Prostate gland (tissue), 2 donors: Measurements from ENCODE around the gene ACOX3.
"Not testable (repeated sequence)": the region's sequence is repeated elsewhere in the genome, so short reads cannot be mapped to it uniquely, and the experiment has no call there.

Experiments
- POLR2A ChIP-seq: fragments of 450-650 bp; IDR thresholded peaks from one replicate; pipeline ENCODE4 v1.6.1; 2016; ENCODE audit warnings: antibody characterized with exemption, mild to moderate bottlenecking
- POLR2AphosphoS5 ChIP-seq: sonication (generic); formaldehyde crosslinking; IDR thresholded peaks from one replicate; pipeline ENCODE4 v1.6.1; 2017; ENCODE audit warnings: antibody characterized with exemption
- TF ChIP-seq, protein P1 (sequence below), 4 experiments: fragments of 200-600 bp in 2 of 4; fragments of 450-650 bp in 2 of 4; sonication (generic) in 2 of 4; IDR thresholded peaks; 1 replicate in 3 of 4; 2 replicates in 1 of 4; pipeline ENCODE4 v1.5.1; 2016 to 2019; ENCODE audit warnings: antibody characterized with exemption in 4 of 4, mild to moderate bottlenecking in 2 of 4, moderate library complexity in 2 of 4

DNA sequence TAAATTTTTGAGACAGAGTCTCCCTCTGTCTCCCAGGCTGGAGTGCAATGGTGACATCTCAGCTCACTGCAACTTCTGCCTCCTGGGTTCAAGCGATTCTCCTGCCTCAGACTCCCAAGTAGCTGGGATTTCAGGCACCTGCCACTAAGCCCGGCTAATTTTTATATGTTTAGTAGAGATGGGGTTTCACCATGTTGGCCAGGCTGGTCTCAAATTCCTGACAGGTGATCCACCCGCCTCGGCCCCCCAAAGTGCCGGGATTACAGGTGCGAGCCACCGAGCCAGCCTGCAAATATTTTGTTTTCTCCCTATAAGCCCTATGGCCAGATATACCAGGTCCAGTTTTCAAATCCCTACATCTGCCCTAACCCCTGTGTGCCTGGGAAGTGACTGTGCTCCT, 99.2 kb downstream of the ACOX3 start:
- TF ChIP-seq, protein P1, sequence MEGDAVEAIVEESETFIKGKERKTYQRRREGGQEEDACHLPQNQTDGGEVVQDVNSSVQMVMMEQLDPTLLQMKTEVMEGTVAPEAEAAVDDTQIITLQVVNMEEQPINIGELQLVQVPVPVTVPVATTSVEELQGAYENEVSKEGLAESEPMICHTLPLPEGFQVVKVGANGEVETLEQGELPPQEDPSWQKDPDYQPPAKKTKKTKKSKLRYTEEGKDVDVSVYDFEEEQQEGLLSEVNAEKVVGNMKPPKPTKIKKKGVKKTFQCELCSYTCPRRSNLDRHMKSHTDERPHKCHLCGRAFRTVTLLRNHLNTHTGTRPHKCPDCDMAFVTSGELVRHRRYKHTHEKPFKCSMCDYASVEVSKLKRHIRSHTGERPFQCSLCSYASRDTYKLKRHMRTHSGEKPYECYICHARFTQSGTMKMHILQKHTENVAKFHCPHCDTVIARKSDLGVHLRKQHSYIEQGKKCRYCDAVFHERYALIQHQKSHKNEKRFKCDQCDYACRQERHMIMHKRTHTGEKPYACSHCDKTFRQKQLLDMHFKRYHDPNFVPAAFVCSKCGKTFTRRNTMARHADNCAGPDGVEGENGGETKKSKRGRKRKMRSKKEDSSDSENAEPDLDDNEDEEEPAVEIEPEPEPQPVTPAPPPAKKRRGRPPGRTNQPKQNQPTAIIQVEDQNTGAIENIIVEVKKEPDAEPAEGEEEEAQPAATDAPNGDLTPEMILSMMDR (IDR thresholded peaks at IDR 0.05), result not testable (repeated sequence)
- not testable (repeated sequence) for TF ChIP-seq POLR2A, POLR2AphosphoS5
